Measurements from ENCODE around the gene OR10K1.

- TF ChIP-seq CTCF (IDR thresholded peaks at IDR 0.05; ENCODE audit: insufficient read depth, low read depth, low read length) (no peak), EZH2 (IDR thresholded peaks at IDR 0.05; ENCODE audit: insufficient read depth, low read length) (no peak)
Measured at GRCh38 chr1:158491316-158491715, 29.7 kb downstream of the OR10K1 start.

Measured in astrocyte (in vitro differentiated cells and primary cell).